NB4 (cell line): Measurements from ENCODE around the gene KCTD16.
A peak's percentile ranks its signal among the peaks of the same experiment; 100 is the strongest.

ENCODE experiments used
- DNase-seq: peaks from one replicate; pipeline ENCODE4 v3.0.0; 2010; ENCODE audit warnings: low read depth
- H3K4me3 ChIP-seq: one replicate; pipeline ENCODE4 v1.5.1; 2011; ENCODE audit warnings: mild to moderate bottlenecking, low read depth, low read length, moderate library complexity
- MYC ChIP-seq: IDR thresholded peaks from 2 replicates; pipeline ENCODE4 v1.6.1; 2011; ENCODE audit warnings: low read depth, low read length
- POLR2A ChIP-seq: IDR thresholded peaks from 2 replicates; pipeline ENCODE4 v1.6.1; 2011; ENCODE audit warnings: mild to moderate bottlenecking; ENCODE audit not compliant: insufficient read length; ENCODE audit errors: extremely low read depth
- TF ChIP-seq, protein P1 (sequence below): IDR thresholded peaks from one replicate; pipeline ENCODE4 v1.5.1; 2012; ENCODE audit warnings: low read depth, low read length
- TF ChIP-seq, protein P2 (sequence below): IDR thresholded peaks from 2 replicates; pipeline ENCODE4 v1.6.1; 2011; ENCODE audit warnings: low read depth, low read length

Gene KCTD16

GRCh38 chr5:144167998-144168397 is 2.7 kb upstream of the KCTD16 start:
- DNase-seq, result no peak
- H3K4me3 ChIP-seq, result no peak overlapping the region

GRCh38 chr5:144169904-144170275 is 783 bp upstream of the KCTD16 start:
- peak overlapping the region; percentile 94 for H3K4me3 ChIP-seq
- TF ChIP-seq POLR2A (no peak), MYC (no peak)
- TF ChIP-seq, protein P1, sequence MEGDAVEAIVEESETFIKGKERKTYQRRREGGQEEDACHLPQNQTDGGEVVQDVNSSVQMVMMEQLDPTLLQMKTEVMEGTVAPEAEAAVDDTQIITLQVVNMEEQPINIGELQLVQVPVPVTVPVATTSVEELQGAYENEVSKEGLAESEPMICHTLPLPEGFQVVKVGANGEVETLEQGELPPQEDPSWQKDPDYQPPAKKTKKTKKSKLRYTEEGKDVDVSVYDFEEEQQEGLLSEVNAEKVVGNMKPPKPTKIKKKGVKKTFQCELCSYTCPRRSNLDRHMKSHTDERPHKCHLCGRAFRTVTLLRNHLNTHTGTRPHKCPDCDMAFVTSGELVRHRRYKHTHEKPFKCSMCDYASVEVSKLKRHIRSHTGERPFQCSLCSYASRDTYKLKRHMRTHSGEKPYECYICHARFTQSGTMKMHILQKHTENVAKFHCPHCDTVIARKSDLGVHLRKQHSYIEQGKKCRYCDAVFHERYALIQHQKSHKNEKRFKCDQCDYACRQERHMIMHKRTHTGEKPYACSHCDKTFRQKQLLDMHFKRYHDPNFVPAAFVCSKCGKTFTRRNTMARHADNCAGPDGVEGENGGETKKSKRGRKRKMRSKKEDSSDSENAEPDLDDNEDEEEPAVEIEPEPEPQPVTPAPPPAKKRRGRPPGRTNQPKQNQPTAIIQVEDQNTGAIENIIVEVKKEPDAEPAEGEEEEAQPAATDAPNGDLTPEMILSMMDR, result no peak
- TF ChIP-seq, protein P2, sequence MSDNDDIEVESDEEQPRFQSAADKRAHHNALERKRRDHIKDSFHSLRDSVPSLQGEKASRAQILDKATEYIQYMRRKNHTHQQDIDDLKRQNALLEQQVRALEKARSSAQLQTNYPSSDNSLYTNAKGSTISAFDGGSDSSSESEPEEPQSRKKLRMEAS, result no peak
- DNase-seq, result no peak

More at GRCh38 chr5:144167998-144168397, 2.7 kb upstream of the KCTD16 start:
- TF ChIP-seq MYC, result no peak
- TF ChIP-seq POLR2A, result no peak

DNA sequence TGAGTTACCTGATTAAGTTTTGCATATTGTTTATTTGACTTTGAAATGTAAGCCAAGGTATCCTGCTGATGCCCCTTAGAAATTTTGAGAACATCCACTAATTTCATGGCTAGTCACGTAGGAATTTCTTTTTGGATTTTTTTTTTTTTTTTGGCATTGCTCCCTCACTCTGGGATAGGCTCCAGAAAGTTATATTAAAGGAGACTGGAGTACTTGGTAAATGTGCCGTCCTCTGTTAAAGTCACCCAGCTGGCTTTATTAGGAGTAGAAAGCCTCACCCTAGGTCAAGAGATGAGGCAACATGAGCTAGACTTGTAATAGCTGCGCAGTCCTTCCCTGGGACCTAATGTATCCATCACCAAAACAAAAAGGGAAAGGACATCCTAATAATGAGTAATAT is 3.1 kb downstream of the KCTD16 start:
- TF ChIP-seq MYC, result no peak
- TF ChIP-seq, protein P1, result no peak
- TF ChIP-seq, protein P2, result no peak
- TF ChIP-seq POLR2A, result no peak
- no peak for DNase-seq
- H3K4me3 ChIP-seq, result no peak overlapping the region

GRCh38 chr5:144177548-144177947 is 6.9 kb downstream of the KCTD16 start:
- TF ChIP-seq, protein P1, result no peak
- TF ChIP-seq, protein P2, result no peak
- TF ChIP-seq POLR2A (no peak), MYC (no peak)
- H3K4me3 ChIP-seq, result no peak overlapping the region
- DNase-seq, result no peak

- DNase-seq, result no peak
- no peak for TF ChIP-seq POLR2A
- TF ChIP-seq, protein P2, result no peak
- TF ChIP-seq MYC, result no peak
- TF ChIP-seq, protein P1, result no peak
- H3K4me3 ChIP-seq, result no peak overlapping the region
Measured at GRCh38 chr5:144179226-144179625, 8.6 kb downstream of the KCTD16 start.

- H3K4me3 ChIP-seq, result no peak overlapping the region
- TF ChIP-seq, protein P2, result no peak
- TF ChIP-seq POLR2A (no peak), MYC (no peak)
- TF ChIP-seq, protein P1, result peak; percentile 36
- DNase-seq, result peak; percentile 39
Measured at GRCh38 chr5:144183254-144183889, 12.7 kb downstream of the KCTD16 start.
